Body of pancreas (tissue), 4 donors: ENCODE data around the gene ABCA13. TPM values are rescaled to one million over a fixed set of nuclear protein-coding genes. Genes with fewer than 3 reads are reported as not detected.

Experiments
- ATAC-seq: fragments of 150-250 bp; one replicate; pipeline ENCODE4 v1.9.1; 2016
- DNase-seq, 4 donors: peaks; one replicate each; pipeline ENCODE4 v3.0.0-alpha.2; 2019
- H3K27ac ChIP-seq, 4 donors: fragments of 200-600 bp; sonication (generic); 1 replicate in 3 of 4; 2 replicates in 1 of 4; pipeline versions ENCODE4 v1.5.1 to v1.6.1; 2016 to 2019; ENCODE audit warnings: mild to moderate bottlenecking in 1 of 4, mixed read lengths in 1 of 4, moderate library complexity in 1 of 4
- H3K27me3 ChIP-seq, 2 donors: fragments of 200-600 bp; sonication (generic); one replicate each; pipeline ENCODE4 v1.6.0; 2016; ENCODE audit warnings: mild to moderate bottlenecking in 1 of 2
- H3K36me3 ChIP-seq, 2 donors: fragments of 200-600 bp; sonication (generic); replicated peaks in 1 of 2; 2 replicates each; pipeline ENCODE4 v1.5.1; 2016; ENCODE audit warnings: low read depth in 2 of 2; ENCODE audit not compliant: insufficient read depth in 1 of 2
- H3K4me1 ChIP-seq: fragments of 200-600 bp; sonication (generic); one replicate; pipeline ENCODE4 v1.6.0; 2016
- H3K4me3 ChIP-seq, 2 donors: fragments of 200-600 bp; sonication (generic); 1 replicate in 1 of 2; 2 replicates in 1 of 2; pipeline ENCODE4 v1.5.1; 2016 to 2019
- H3K9me3 ChIP-seq, 3 donors: fragments of 200-600 bp; sonication (generic); 1 replicate in 2 of 3; 2 replicates in 1 of 3; pipeline ENCODE4 v1.5.1; 2016
- CTCF ChIP-seq, 7 experiments: fragments of 450-650 bp in 4 of 7; fragments of 200-600 bp in 3 of 7; sonication (generic) in 3 of 7; IDR thresholded peaks; one replicate each; pipeline ENCODE4 v1.5.1; 2016 to 2019; ENCODE audit warnings: antibody characterized with exemption in 7 of 7
- POLR2A ChIP-seq, 3 donors: fragments of 450-650 bp; IDR thresholded peaks; one replicate each; pipeline ENCODE4 v1.6.1; 2016; ENCODE audit warnings: antibody characterized with exemption in 3 of 3, mild to moderate bottlenecking in 2 of 3
- WGBS, 2 donors: methylation state at CpG; one replicate each; pipeline ENCODE4 v1.1.5; 2017; 5-methylcytosine and 5-hydroxymethylcytosine counted together
- intact Hi-C: fragments of 100-400 bp; cut with DNase I; formaldehyde crosslinking; loops from one replicate; pipeline ENCODE4 v1.15.1; 2023
- total RNA-seq, 2 donors: library from RNA; depleted of rRNA; stranded (reverse); fragments of >200 nt; gene quantifications; one replicate each; pipeline ENCODE4 v1.1.0, GENCODE V29; 2016

The ABCA13 gene
- total RNA-seq, 2 donors from 2014 or later = under 0.01 TPM

- H3K27ac ChIP-seq = no peak overlapping the region
- no peaks in the 10 kb centered on the region for H3K27me3 ChIP-seq
- no peaks in the 10 kb centered on the region for H3K4me1 ChIP-seq
- 21 to 24% methylated on average over 12 of the region's 12 CpGs for WGBS, 2 donors
- ATAC-seq (no peak), DNase-seq (no peak)
- intact Hi-C loops = no loop called here
- TF ChIP-seq CTCF (IDR thresholded peaks at IDR 0.05) (no peak), POLR2A (IDR thresholded peaks at IDR 0.05) (no peak)
- no peaks in the 10 kb centered on the region for H3K36me3 ChIP-seq
- no peaks in the 10 kb centered on the region for H3K9me3 ChIP-seq
- no peak overlapping the region for H3K4me3 ChIP-seq
These were observed 339.8 kb downstream of the ABCA13 start for GRCh38 chr7:48511080-48511479.

GRCh38 chr7:48512892-48513291, 341.6 kb downstream of the ABCA13 start:
- H3K4me1 ChIP-seq = no peaks in the 10 kb centered on the region
- TF ChIP-seq CTCF (IDR thresholded peaks at IDR 0.05) = no peak
- no peak for TF ChIP-seq POLR2A (IDR thresholded peaks at IDR 0.05)
- H3K9me3 ChIP-seq = no peaks in the 10 kb centered on the region
- ATAC-seq = no peak
- intact Hi-C loops = no loop called here
- H3K27me3 ChIP-seq = no peaks in the 10 kb centered on the region
- no peak for DNase-seq
- 32 to 42% methylated on average over 6 of the region's 6 CpGs for WGBS, 2 donors
- no peak overlapping the region for H3K27ac ChIP-seq
- H3K36me3 ChIP-seq = no peaks in the 10 kb centered on the region
- H3K4me3 ChIP-seq = no peak overlapping the region

- ATAC-seq = no peak
- Histone ChIP-seq H3K4me1 (no peaks in the 10 kb centered on the region), H3K9me3 (no peaks in the 10 kb centered on the region), H3K27ac (no peak overlapping the region), H3K36me3 (no peaks in the 10 kb centered on the region), H3K27me3 (no peaks in the 10 kb centered on the region), H3K4me3 (no peak overlapping the region)
- intact Hi-C loops = no loop called here
- no peak for TF ChIP-seq POLR2A (IDR thresholded peaks at IDR 0.05)
- TF ChIP-seq CTCF (IDR thresholded peaks at IDR 0.05) = no peak
- 56 to 66% methylated on average over 3 of the region's 3 CpGs for WGBS, 2 donors
- DNase-seq = no peak
These were observed 343.9 kb downstream of the ABCA13 start for GRCh38 chr7:48515171-48515570.

- no peaks in the 10 kb centered on the region for H3K9me3 ChIP-seq
- H3K27ac ChIP-seq = no peak overlapping the region
- 43 to 51% methylated on average over 2 of the region's 2 CpGs for WGBS, 2 donors
- no peaks in the 10 kb centered on the region for H3K27me3 ChIP-seq
- H3K4me3 ChIP-seq = no peak overlapping the region
- H3K4me1 ChIP-seq = no peaks in the 10 kb centered on the region
- no peak for DNase-seq
- no peaks in the 10 kb centered on the region for H3K36me3 ChIP-seq
- ATAC-seq = no peak
- intact Hi-C loops = no loop called here
- TF ChIP-seq CTCF (IDR thresholded peaks at IDR 0.05) (no peak), POLR2A (IDR thresholded peaks at IDR 0.05) (no peak)
These were observed 346.8 kb downstream of the ABCA13 start for GRCh38 chr7:48518092-48518491.

- Histone ChIP-seq H3K27me3 (no peaks in the 10 kb centered on the region), H3K27ac (no peak overlapping the region), H3K4me1 (no peaks in the 10 kb centered on the region), H3K9me3 (no peaks in the 10 kb centered on the region), H3K4me3 (no peak overlapping the region), H3K36me3 (no peaks in the 10 kb centered on the region)
- no peak for ATAC-seq
- TF ChIP-seq POLR2A (IDR thresholded peaks at IDR 0.05) (no peak), CTCF (IDR thresholded peaks at IDR 0.05) (no peak)
- intact Hi-C loops = no loop called here
- no peak for DNase-seq
These were observed 351.4 kb downstream of the ABCA13 start for GRCh38 chr7:48522692-48523091.
